Measurements from ENCODE around the gene ARL14EP. TPM values are rescaled to one million over a fixed set of nuclear protein-coding genes. Genes with fewer than 3 reads are reported as not detected.

Gene ARL14EP
- 7.0 and 8.6 TPM in 2 replicates for total RNA-seq

DNA sequence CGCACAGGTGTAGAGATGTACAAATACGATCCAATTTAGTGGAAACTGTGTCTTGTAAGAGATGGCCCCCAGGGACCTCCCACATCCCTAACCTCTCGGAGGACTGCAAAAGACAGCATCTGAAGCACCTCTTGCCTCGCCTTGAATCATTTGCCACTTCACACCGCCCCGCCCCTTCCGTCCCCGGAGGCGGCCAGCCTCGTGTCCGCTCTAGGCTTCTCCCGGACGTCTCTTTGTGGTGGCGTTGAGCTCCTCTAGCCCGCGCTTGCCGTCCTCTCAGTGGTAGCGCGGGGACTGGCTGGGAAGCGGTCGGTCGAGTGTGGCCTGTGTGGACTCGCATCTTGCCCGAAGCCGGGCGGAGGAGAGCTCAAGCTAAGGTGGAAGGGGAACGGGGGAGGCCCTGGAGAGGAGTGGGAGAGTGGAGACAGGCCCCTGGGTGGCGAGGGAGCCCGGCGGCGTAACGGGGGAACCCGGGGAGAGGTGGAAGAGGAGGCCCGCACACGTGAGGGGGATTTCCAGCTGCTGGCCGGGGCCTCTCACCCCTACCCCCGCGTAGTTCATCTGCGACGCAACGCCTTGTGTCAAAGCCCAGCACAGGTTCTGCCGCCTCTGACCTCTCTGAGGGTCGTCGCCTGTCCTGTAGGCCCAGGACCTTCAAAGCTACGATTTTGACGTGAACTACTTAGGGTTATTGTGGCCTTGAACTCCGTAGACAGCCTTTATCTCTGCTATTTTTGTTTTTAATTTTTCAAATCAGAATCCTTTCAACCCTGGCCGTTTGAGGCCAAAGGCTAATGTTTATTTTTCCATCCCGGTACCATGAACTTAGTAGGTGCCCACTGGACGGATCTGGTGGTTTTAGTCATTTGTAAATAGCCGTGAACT lies at the start of gene ARL14EP:
Gene ARL14EP, plus strand, starts transcription at position 279 of the 885 bp plus-strand sequence. CDS start 7,845 bp downstream, outside the sequence.

Other genes with a start within 250 kb of the ARL14EP start
- not detected in 2 replicates for gene FSHB, start 92.1 kb upstream of the ARL14EP start, total RNA-seq